GM12878 (cell line): Measurements from ENCODE around the gene ASGR2.

Experiments
- EZH2 ChIP-seq: IDR thresholded peaks from 2 replicates; pipeline ENCODE4 v1.6.1; 2012; ENCODE audit warnings: low read depth, mild to moderate bottlenecking, control low read depth, inconsistent platforms, low read length, borderline replicate concordance; ENCODE audit not compliant: control insufficient read depth
- NRF1 ChIP-seq: conservative IDR thresholded peaks from 2 replicates; pipeline ENCODE4 v1.6.1; 2011; ENCODE audit warnings: mild to moderate bottlenecking, low read depth, low read length, improper control_type of control experiment
- POLR2A ChIP-seq: IDR thresholded peaks from 2 replicates; pipeline ENCODE4 v1.6.1; 2011; ENCODE audit warnings: low read depth, mild to moderate bottlenecking, low read length
- POLR2AphosphoS5 ChIP-seq: IDR thresholded peaks from 2 replicates; pipeline ENCODE4 v1.6.1; 2011; ENCODE audit warnings: mild to moderate bottlenecking, low read length, inconsistent platforms
- RAD21 ChIP-seq: IDR thresholded peaks from 2 replicates; pipeline ENCODE4 v1.6.1; 2011; ENCODE audit warnings: mild to moderate bottlenecking, low read depth, low read length, moderate library complexity; ENCODE audit not compliant: insufficient read depth
- RFX5 ChIP-seq: IDR thresholded peaks from 2 replicates; pipeline ENCODE4 v1.6.1; 2011; ENCODE audit warnings: low read depth, low read length, improper control_type of control experiment
- SMARCA5 ChIP-seq: fragments of 450-650 bp; IDR thresholded peaks from 2 replicates; pipeline ENCODE4 v1.6.1; 2017; ENCODE audit warnings: mild to moderate bottlenecking
- SUZ12 ChIP-seq: fragments of 200-600 bp; sonication (generic); IDR thresholded peaks from one replicate; pipeline ENCODE4 v1.6.1; 2018; ENCODE audit warnings: antibody characterized with exemption, mild to moderate bottlenecking; ENCODE audit not compliant: unreplicated experiment
- YY1 ChIP-seq: IDR thresholded peaks from 2 replicates; pipeline ENCODE4 v1.6.1; 2011; ENCODE audit warnings: low read depth, mild to moderate bottlenecking, low read length
- TF ChIP-seq, protein P1 (sequence below): IDR thresholded peaks from 2 replicates; pipeline ENCODE4 v1.6.1; 2012; ENCODE audit warnings: mild to moderate bottlenecking, low read depth, low read length
- TF ChIP-seq, protein P2 (sequence below), 3 experiments: IDR thresholded peaks in 2 of 3; conservative IDR thresholded peaks in 1 of 3; 2 replicates each; pipeline ENCODE4 v1.5.1; 2011; ENCODE audit warnings: low read depth in 3 of 3, low read length in 3 of 3, mild to moderate bottlenecking in 3 of 3, control low read depth in 2 of 3, moderate library complexity in 2 of 3, inconsistent platforms in 1 of 3, mixed read lengths in 1 of 3; ENCODE audit not compliant: control insufficient read depth in 2 of 3, insufficient read depth in 1 of 3; ENCODE audit errors: extremely low read depth in 1 of 3

DNA sequence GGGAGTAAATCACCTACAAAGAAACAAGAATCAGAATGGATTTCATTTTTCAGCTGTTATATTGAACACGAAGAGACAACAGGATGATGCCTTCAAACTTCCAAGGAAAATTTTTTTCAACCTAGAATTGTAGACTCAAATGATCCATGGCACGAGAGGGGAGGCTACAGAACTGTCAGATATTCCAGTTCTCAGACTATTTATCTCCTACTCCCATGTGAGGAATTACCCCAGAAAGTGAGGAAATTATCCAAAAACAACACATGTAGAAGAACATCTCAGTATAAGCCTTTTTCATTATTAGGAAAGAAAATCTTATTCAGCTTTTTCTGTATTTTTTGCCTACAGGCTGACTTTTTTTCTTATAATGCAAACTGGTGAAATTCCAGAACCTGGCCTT lies 5.5 kb upstream of the ASGR2 start:
- TF ChIP-seq, protein P1, sequence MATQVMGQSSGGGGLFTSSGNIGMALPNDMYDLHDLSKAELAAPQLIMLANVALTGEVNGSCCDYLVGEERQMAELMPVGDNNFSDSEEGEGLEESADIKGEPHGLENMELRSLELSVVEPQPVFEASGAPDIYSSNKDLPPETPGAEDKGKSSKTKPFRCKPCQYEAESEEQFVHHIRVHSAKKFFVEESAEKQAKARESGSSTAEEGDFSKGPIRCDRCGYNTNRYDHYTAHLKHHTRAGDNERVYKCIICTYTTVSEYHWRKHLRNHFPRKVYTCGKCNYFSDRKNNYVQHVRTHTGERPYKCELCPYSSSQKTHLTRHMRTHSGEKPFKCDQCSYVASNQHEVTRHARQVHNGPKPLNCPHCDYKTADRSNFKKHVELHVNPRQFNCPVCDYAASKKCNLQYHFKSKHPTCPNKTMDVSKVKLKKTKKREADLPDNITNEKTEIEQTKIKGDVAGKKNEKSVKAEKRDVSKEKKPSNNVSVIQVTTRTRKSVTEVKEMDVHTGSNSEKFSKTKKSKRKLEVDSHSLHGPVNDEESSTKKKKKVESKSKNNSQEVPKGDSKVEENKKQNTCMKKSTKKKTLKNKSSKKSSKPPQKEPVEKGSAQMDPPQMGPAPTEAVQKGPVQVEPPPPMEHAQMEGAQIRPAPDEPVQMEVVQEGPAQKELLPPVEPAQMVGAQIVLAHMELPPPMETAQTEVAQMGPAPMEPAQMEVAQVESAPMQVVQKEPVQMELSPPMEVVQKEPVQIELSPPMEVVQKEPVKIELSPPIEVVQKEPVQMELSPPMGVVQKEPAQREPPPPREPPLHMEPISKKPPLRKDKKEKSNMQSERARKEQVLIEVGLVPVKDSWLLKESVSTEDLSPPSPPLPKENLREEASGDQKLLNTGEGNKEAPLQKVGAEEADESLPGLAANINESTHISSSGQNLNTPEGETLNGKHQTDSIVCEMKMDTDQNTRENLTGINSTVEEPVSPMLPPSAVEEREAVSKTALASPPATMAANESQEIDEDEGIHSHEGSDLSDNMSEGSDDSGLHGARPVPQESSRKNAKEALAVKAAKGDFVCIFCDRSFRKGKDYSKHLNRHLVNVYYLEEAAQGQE: no peak
- no peak for TF ChIP-seq SMARCA5
- no peak for TF ChIP-seq POLR2AphosphoS5
- TF ChIP-seq POLR2A: no peak
- TF ChIP-seq YY1: no peak
- TF ChIP-seq, protein P2, sequence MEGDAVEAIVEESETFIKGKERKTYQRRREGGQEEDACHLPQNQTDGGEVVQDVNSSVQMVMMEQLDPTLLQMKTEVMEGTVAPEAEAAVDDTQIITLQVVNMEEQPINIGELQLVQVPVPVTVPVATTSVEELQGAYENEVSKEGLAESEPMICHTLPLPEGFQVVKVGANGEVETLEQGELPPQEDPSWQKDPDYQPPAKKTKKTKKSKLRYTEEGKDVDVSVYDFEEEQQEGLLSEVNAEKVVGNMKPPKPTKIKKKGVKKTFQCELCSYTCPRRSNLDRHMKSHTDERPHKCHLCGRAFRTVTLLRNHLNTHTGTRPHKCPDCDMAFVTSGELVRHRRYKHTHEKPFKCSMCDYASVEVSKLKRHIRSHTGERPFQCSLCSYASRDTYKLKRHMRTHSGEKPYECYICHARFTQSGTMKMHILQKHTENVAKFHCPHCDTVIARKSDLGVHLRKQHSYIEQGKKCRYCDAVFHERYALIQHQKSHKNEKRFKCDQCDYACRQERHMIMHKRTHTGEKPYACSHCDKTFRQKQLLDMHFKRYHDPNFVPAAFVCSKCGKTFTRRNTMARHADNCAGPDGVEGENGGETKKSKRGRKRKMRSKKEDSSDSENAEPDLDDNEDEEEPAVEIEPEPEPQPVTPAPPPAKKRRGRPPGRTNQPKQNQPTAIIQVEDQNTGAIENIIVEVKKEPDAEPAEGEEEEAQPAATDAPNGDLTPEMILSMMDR (IDR thresholded peaks at IDR 0.05 in 2 of 3, conservative IDR thresholded peaks at IDR 0.05 in 1 of 3; ENCODE audit: control insufficient read depth in 2 of 3, extremely low read depth in 1 of 3, insufficient read depth in 1 of 3, low read depth in 3 of 3, low read length in 3 of 3): no peak
- TF ChIP-seq RAD21: no peak
- no peak for TF ChIP-seq EZH2
- TF ChIP-seq RFX5: no peak
- no peak for TF ChIP-seq NRF1
- no peak for TF ChIP-seq SUZ12
